GM12864 (cell line): Measurements from ENCODE around the gene MBD3.

Experiments
- DNase-seq: peaks from one replicate; pipeline ENCODE4 v3.0.0-alpha.2; 2011; ENCODE audit warnings: low read depth
- H3K4me3 ChIP-seq: 2 replicates; pipeline ENCODE4 v1.5.1; 2011; ENCODE audit warnings: mild to moderate bottlenecking, low read depth, low read length, control low read depth
- TF ChIP-seq, protein P1 (sequence below): IDR thresholded peaks from 2 replicates; pipeline ENCODE4 v1.5.1; 2011; ENCODE audit warnings: low read depth, mild to moderate bottlenecking, moderate library complexity, low read length, control low read depth, inconsistent platforms; ENCODE audit errors: missing control alignments

MBD3 gene

DNA sequence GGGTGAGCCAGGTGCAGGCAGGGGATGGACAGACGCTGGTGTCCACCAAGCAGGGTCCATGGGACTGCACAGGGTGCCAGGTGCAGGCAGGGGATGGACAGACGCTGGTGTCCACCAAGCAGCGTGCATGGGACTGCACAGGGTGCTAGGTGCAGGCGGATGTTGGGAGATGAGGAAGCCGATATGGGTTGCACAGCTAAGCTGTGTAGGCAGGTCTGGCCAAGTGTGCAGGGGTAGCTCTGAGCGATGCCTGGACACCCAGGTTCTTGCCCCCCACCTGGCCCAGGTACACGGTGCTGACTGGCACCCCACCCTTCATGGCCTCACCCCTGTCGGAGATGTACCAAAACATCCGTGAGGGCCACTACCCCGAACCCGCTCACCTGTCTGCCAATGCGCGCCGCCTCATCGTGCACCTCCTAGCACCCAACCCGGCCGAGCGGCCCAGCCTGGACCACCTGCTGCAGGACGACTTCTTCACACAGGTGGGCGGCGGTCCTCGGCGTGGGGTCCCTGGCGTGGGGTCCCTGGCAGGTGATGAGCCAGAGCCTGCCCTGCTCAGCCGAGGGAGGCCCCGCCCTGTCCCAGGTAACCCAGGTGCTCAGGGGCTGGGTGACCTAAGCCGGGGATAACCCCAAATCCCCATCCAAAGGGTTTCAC, 64.9 kb downstream of the MBD3 start:
- H3K4me3 ChIP-seq, result no peak overlapping the region
- DNase-seq, result no peak
- TF ChIP-seq, protein P1, sequence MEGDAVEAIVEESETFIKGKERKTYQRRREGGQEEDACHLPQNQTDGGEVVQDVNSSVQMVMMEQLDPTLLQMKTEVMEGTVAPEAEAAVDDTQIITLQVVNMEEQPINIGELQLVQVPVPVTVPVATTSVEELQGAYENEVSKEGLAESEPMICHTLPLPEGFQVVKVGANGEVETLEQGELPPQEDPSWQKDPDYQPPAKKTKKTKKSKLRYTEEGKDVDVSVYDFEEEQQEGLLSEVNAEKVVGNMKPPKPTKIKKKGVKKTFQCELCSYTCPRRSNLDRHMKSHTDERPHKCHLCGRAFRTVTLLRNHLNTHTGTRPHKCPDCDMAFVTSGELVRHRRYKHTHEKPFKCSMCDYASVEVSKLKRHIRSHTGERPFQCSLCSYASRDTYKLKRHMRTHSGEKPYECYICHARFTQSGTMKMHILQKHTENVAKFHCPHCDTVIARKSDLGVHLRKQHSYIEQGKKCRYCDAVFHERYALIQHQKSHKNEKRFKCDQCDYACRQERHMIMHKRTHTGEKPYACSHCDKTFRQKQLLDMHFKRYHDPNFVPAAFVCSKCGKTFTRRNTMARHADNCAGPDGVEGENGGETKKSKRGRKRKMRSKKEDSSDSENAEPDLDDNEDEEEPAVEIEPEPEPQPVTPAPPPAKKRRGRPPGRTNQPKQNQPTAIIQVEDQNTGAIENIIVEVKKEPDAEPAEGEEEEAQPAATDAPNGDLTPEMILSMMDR, result no peak

DNA sequence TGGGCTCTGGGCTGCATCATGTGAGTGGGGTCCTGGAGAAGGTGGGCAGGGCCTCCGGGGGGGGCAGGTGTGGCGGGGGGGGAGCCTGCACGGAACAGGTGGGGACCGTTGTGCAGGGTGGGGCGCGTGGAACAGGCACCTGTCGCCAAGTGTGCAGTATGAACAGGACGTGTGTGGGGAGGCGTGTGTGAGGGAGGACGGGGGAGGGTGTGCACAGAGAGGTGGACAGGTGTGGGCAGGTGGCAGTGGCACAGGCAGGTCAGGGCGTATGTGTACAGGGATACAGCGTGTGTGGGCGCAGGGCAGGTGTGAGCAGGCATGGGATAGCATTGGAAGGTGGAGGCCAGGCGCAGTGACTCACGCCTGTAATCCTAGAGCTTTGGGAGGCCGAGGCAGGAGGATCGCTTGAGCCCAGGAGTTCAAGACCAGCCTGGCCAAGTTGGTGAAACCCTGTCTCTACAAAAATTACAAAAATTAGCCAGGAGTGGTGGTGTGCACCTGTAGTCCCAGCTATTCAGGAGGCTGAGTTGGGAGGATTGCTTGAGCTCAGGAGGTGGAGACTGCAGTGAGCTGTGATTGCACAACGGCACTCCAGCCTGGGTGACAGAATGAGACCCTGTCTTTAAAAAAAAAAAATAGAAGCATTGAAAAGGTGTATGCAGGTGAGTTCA, 65.6 kb downstream of the MBD3 start:
- no peak overlapping the region for H3K4me3 ChIP-seq
- DNase-seq, result no peak

DNA sequence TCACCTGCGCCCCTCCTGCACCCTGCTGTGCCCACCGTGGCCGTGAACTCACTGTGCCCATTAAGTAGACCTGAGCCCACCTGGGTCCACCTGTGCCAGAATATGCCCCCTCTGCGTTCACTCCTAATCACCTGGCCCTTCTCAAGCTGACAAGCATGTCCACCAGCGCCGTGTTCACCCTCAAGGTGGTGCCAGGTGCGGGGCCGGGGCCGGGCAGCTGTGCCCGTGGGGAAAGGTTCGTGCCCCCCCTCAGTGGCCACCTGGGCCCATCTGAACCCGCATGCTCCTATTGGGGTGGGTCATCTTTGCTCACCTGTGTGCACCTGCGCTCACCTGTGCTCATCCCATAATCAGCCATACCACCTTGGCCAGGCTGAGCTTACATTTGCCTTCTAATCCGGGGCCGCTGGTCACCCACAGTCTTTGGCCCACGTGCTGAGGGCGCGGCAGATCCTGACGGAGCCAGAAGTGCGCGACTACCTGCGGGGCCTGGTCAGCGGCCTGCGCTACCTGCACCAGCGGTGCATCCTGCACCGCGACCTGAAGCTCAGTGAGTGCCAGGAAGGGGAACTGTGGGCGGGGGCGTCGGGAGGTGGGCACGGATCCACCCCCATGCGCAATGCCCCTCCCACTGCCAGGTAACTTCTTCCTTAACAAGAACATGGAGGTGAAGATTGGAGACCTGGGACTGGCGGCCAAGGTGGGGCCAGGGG, 66.4 kb downstream of the MBD3 start:
- H3K4me3 ChIP-seq, result no peak overlapping the region
- no peak for DNase-seq
- TF ChIP-seq, protein P1, result no peak

More for the DNA sequence above, 65.6 kb downstream of the MBD3 start:
- TF ChIP-seq, protein P1, result no peak

DNA sequence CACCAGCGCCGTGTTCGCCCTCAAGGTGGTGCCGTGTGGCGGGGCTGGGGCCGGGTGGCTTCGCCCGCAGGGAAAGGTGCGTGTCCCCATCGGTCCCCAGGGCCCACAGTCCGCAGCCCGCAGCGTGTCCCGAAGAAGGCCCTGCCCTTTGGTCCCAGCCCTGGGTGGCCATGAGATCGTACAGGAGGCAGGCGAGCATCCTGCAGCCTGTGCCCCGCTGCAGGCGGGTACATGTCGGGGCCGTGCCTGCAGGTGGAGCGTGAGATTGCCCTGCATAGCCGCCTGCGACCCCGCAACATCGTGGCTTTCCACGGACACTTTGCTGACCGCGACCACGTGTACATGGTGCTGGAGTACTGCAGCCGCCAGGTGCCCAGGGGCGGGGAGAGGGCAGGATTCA, 67.3 kb downstream of the MBD3 start:
- DNase-seq, result no peak
- TF ChIP-seq, protein P1, result no peak
- H3K4me3 ChIP-seq, result no peak overlapping the region

DNA sequence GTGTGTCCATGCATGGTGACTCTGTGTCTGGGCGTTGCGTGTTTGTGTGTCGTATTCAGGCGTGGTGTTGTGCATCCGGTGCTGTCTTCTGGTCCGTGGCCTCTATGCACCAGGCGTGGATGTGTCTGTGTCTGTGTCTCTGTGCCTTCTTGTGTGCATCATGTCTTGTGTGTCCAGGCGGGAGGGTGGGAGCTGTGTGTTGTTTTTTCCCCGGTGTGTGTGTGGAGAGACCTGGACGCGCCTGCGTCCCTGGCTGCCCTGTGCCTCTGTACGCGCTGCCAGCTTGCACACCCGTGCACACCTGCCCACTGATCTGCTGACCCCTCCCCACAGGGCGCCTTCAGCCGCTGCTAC, 67.7 kb downstream of the MBD3 start:
- no peak for DNase-seq
- TF ChIP-seq, protein P1, result no peak
- no peak overlapping the region for H3K4me3 ChIP-seq

DNA sequence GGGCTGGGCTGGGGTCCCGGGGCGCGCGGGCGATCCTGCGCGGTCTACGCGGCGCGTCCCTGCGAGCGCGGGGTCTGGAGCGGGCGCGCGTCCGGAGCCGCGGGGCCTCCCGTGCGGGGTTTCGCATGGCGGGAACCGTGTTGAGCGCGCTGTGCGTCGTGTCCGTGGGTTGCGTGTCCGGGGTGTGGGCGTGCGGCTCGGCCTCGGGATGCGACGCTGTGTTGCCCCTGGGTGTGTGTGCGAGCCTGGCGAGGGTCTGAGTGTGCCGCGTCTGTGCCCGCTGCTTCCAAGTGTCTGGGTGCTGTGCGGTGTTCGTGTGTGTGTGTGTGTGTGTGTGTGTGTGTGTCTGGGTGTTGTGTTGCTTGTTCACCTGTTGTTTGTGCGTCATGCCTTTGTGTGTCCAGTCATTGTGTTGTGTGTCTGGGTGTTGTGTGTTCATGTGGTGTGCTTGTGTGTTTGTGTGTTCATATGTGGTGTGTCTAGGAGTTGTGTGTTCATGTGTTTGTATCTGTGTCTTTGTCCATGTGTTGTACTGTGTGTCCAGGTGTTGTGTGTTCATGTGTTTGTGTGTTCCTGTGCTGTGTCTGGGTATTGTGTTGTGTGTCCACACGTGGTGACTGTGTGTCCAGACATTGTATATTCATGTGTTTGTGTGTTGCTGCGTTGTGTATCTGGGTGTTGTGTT, 68.2 kb downstream of the MBD3 start:
- TF ChIP-seq, protein P1, result no peak
- DNase-seq, result no peak
- no peak overlapping the region for H3K4me3 ChIP-seq
